Kidney tubule cell (primary cell): ENCODE measurements around the gene FIGN.

Source experiments
- DNase-seq: peaks from one replicate; pipeline ENCODE4 v3.0.0-alpha.2; 2018; ENCODE audit warnings: low spot score

The FIGN gene

GRCh38 chr2:163737190-163737439 lies 1.3 kb upstream of the FIGN start:
- DNase-seq: no peak

- DNase-seq: peak; percentile 69
Measured at GRCh38 chr2:163736433-163737189, 803 bp upstream of the FIGN start.

- peak; percentile 28 for DNase-seq
Measured at GRCh38 chr2:163734881-163735684, 725 bp downstream of the FIGN start.

- DNase-seq: no peak
Measured at GRCh38 chr2:163734401-163734800, 1.4 kb downstream of the FIGN start.

GRCh38 chr2:163733956-163734355 lies 1.9 kb downstream of the FIGN start:
- no peak for DNase-seq

- DNase-seq: peak; percentile 15
Measured at GRCh38 chr2:163733301-163733938, 2.4 kb downstream of the FIGN start.

GRCh38 chr2:163732727-163733126 lies 3.1 kb downstream of the FIGN start:
- DNase-seq: peak; percentile 11

GRCh38 chr2:163731735-163732134 lies 4.1 kb downstream of the FIGN start:
- DNase-seq: no peak

GRCh38 chr2:163730556-163730955 lies 5.3 kb downstream of the FIGN start:
- no peak for DNase-seq

- no peak for DNase-seq
Measured at GRCh38 chr2:163729636-163730273, 6.1 kb downstream of the FIGN start.

GRCh38 chr2:163723881-163724280 lies 11.9 kb downstream of the FIGN start:
- DNase-seq: peak; percentile 63

GRCh38 chr2:163723348-163723747 lies 12.5 kb downstream of the FIGN start:
- DNase-seq: no peak

- DNase-seq: no peak
Measured at GRCh38 chr2:163719331-163719730, 16.5 kb downstream of the FIGN start.

- DNase-seq: no peak
Measured at GRCh38 chr2:163717993-163718680, 17.7 kb downstream of the FIGN start.

- DNase-seq: no peak
Measured at GRCh38 chr2:163717515-163717914, 18.3 kb downstream of the FIGN start.

- DNase-seq: no peak
Measured at GRCh38 chr2:163716101-163716500, 19.7 kb downstream of the FIGN start.

- DNase-seq: no peak
Measured at GRCh38 chr2:163715668-163716067, 20.1 kb downstream of the FIGN start.

GRCh38 chr2:163715199-163715598 lies 20.6 kb downstream of the FIGN start:
- DNase-seq: no peak

GRCh38 chr2:163713534-163714311 lies 22.1 kb downstream of the FIGN start:
- no peak for DNase-seq

GRCh38 chr2:163711699-163712098 lies 24.1 kb downstream of the FIGN start:
- DNase-seq: no peak

GRCh38 chr2:163711258-163711657 lies 24.6 kb downstream of the FIGN start:
- DNase-seq: no peak
